Calu3 (cell line): ENCODE results near the gene FGF5. TPM values are rescaled to one million over a fixed set of nuclear protein-coding genes. Genes with fewer than 3 reads are reported as not detected.

Experiments
- BruUV-seq: library from RNA; stranded (reverse); fragments of 400-500 nt; replicated peaks from 2 replicates; lab custom pipeline; 2021; lab: Mats Ljungman, UMichigan
- CTCF ChIA-PET: fragments of 300-600 bp; sonication (Branson Sonifier 250); formaldehyde crosslinking; loops from one replicate; lab custom pipeline; 2022; ENCODE audit warnings: antibody characterized with exemption; lab: Charles Lee
- DNase-seq: peaks from one replicate; pipeline ENCODE4 v3.0.0; 2022
- H3K27ac Mint-ChIP-seq: one replicate; pipeline ENCODE4 v1.8.0; 2022; ENCODE audit warnings: mixed read lengths; ENCODE audit not compliant: unreplicated experiment
- H3K27me3 Mint-ChIP-seq: one replicate; pipeline ENCODE4 v1.8.0; 2022; ENCODE audit warnings: mixed read lengths; ENCODE audit not compliant: unreplicated experiment
- H3K36me3 Mint-ChIP-seq: one replicate; pipeline ENCODE4 v1.8.0; 2022; ENCODE audit warnings: mild to moderate bottlenecking, moderate library complexity, mixed read lengths; ENCODE audit not compliant: insufficient read depth, unreplicated experiment
- H3K4me1 Mint-ChIP-seq: one replicate; pipeline ENCODE4 v1.8.0; 2022; ENCODE audit warnings: mild to moderate bottlenecking, low read depth, mixed read lengths; ENCODE audit not compliant: unreplicated experiment
- H3K4me3 Mint-ChIP-seq: one replicate; pipeline ENCODE4 v1.8.0; 2022; ENCODE audit warnings: mild to moderate bottlenecking, low read depth, moderate library complexity, mixed read lengths; ENCODE audit not compliant: unreplicated experiment
- H3K9me3 Mint-ChIP-seq: one replicate; pipeline ENCODE4 v1.8.0; 2022; ENCODE audit warnings: low read depth, mixed read lengths; ENCODE audit not compliant: unreplicated experiment
- CTCF ChIP-seq: fragments of 200-600 bp; IDR thresholded peaks from one replicate; pipeline ENCODE4 v1.8.0; 2022; ENCODE audit warnings: antibody characterized with exemption; ENCODE audit not compliant: unreplicated experiment
- intact Hi-C: fragments of 100-400 bp; cut with micrococcal nuclease; formaldehyde crosslinking; loops from one replicate; pipeline ENCODE4 v1.10.0; 2022; ENCODE audit not compliant: unreplicated experiment
- total RNA-seq: library from RNA; stranded (reverse); gene quantifications from 2 replicates; pipeline ENCODE4 v1.2.3, GENCODE V29; 2022

The FGF5 gene
- total RNA-seq, 1 experiment from 2014 or later = 0.50 TPM

GRCh38 chr4:80305466-80305865 is 39.0 kb downstream of the FGF5 start:
- H3K9me3 Mint-ChIP-seq = no peaks in the 10 kb centered on the region
- no peaks in the 10 kb centered on the region for H3K27me3 Mint-ChIP-seq
- no peaks in the 10 kb centered on the region for H3K36me3 Mint-ChIP-seq
- H3K4me1 Mint-ChIP-seq = peaks cover 14% of the 10 kb centered on the region
- no TSS peak for BruUV-seq
- intact Hi-C loops = no loop called here
- DNase-seq = no peak
- CTCF ChIA-PET = no interaction called here
- no peak overlapping the region for H3K4me3 Mint-ChIP-seq
- no peak overlapping the region for H3K27ac Mint-ChIP-seq
- TF ChIP-seq CTCF = no peak

- CTCF ChIA-PET = no interaction called here
- intact Hi-C loops = no loop called here
- no peaks in the 10 kb centered on the region for H3K9me3 Mint-ChIP-seq
- H3K36me3 Mint-ChIP-seq = no peaks in the 10 kb centered on the region
- H3K4me1 Mint-ChIP-seq = peaks cover 14% of the 10 kb centered on the region
- no peak for DNase-seq
- no peak overlapping the region for H3K4me3 Mint-ChIP-seq
- no peak overlapping the region for H3K27ac Mint-ChIP-seq
- no TSS peak for BruUV-seq
- no peaks in the 10 kb centered on the region for H3K27me3 Mint-ChIP-seq
- TF ChIP-seq CTCF = no peak
Measured at GRCh38 chr4:80306260-80306659, 39.8 kb downstream of the FGF5 start.

GRCh38 chr4:80307183-80307735 is 40.8 kb downstream of the FGF5 start:
- H3K36me3 Mint-ChIP-seq = no peaks in the 10 kb centered on the region
- CTCF ChIA-PET = no interaction called here
- intact Hi-C loops = no loop called here
- no peak for DNase-seq
- peaks cover 14% of the 10 kb centered on the region for H3K4me1 Mint-ChIP-seq
- BruUV-seq = no TSS peak
- H3K27ac Mint-ChIP-seq = peak overlapping the region; percentile 27
- H3K27me3 Mint-ChIP-seq = no peaks in the 10 kb centered on the region
- H3K4me3 Mint-ChIP-seq = peak overlapping the region; percentile 62
- TF ChIP-seq CTCF = no peak
- no peaks in the 10 kb centered on the region for H3K9me3 Mint-ChIP-seq

GRCh38 chr4:80307774-80308465 is 41.5 kb downstream of the FGF5 start:
- no peak for TF ChIP-seq CTCF
- intact Hi-C loops = no loop called here
- peaks cover 14% of the 10 kb centered on the region for H3K4me1 Mint-ChIP-seq

More at GRCh38 chr4:80307774-80308465, 41.5 kb downstream of the FGF5 start:
- H3K36me3 Mint-ChIP-seq = no peaks in the 10 kb centered on the region
- peak overlapping the region; percentile 62 for H3K4me3 Mint-ChIP-seq
- no TSS peak for BruUV-seq
- no peaks in the 10 kb centered on the region for H3K27me3 Mint-ChIP-seq
- DNase-seq = peak; percentile 6
- no peaks in the 10 kb centered on the region for H3K9me3 Mint-ChIP-seq
- CTCF ChIA-PET = interaction anchor here (0.6 kb wide), 1 partner anchor 10 kb away, joined by 3 read pairs; no protein-coding TSS in a partner anchor
- peak overlapping the region; percentile 27 for H3K27ac Mint-ChIP-seq
